GM23338 (cell line): ENCODE measurements around the gene TOX2. TPM values are rescaled to one million over a fixed set of nuclear protein-coding genes. Genes with fewer than 3 reads are reported as not detected.

Source experiments
- ATAC-seq: fragments of 200-7000 bp; cut with Tn5 transposase; 3 replicates; pipeline ENCODE4 v1.9.1; 2020
- DNase-seq: peaks from one replicate; pipeline ENCODE4 v3.0.0-alpha.2; 2015; ENCODE audit warnings: low spot score
- H2AFZ ChIP-seq: fragments of 200-600 bp; sonication (generic); 2 replicates; pipeline ENCODE4 v1.8.0; 2016; ENCODE audit warnings: antibody characterized with exemption, mild to moderate bottlenecking, moderate library complexity
- H3F3A ChIP-seq: fragments of 200-600 bp; sonication (generic); replicated peaks from 2 replicates; pipeline ENCODE4 v1.8.0; 2017; ENCODE audit warnings: antibody characterized with exemption, mixed run types, low read depth
- H3K27ac ChIP-seq: fragments of 200-600 bp; sonication (generic); 2 replicates; pipeline ENCODE4 v1.6.1; 2016; ENCODE audit warnings: low read depth
- H3K27me3 ChIP-seq: fragments of 200-600 bp; sonication (generic); 2 replicates; pipeline ENCODE4 v1.8.0; 2016; ENCODE audit warnings: mild to moderate bottlenecking, mixed run types, moderate library complexity; ENCODE audit not compliant: insufficient read depth
- H3K36me3 ChIP-seq: fragments of 200-600 bp; sonication (generic); 2 replicates; pipeline ENCODE4 v1.8.0; 2016; ENCODE audit warnings: mild to moderate bottlenecking; ENCODE audit not compliant: insufficient read depth
- H3K4me1 ChIP-seq: fragments of 200-600 bp; sonication (generic); 2 replicates; pipeline ENCODE4 v1.8.0; 2016; ENCODE audit warnings: mild to moderate bottlenecking, moderate library complexity; ENCODE audit not compliant: insufficient read depth
- H3K4me2 ChIP-seq: fragments of 200-600 bp; sonication (generic); 2 replicates; pipeline ENCODE4 v1.7.1; 2017; ENCODE audit warnings: mixed run types
- H3K4me3 ChIP-seq: fragments of 200-600 bp; sonication (generic); 2 replicates; pipeline ENCODE4 v1.6.1; 2016; ENCODE audit warnings: mixed run types
- H3K79me2 ChIP-seq: fragments of 200-600 bp; sonication (generic); replicated peaks from 2 replicates; pipeline ENCODE4 v1.8.0; 2017; ENCODE audit warnings: mild to moderate bottlenecking; ENCODE audit not compliant: insufficient read depth
- H3K9me2 ChIP-seq: fragments of 200-600 bp; sonication (generic); 2 replicates; pipeline ENCODE4 v1.8.0; 2017; ENCODE audit not compliant: insufficient read depth
- H4K20me1 ChIP-seq: fragments of 200-600 bp; sonication (generic); replicated peaks from 2 replicates; pipeline ENCODE4 v1.8.0; 2017; ENCODE audit warnings: mild to moderate bottlenecking; ENCODE audit not compliant: insufficient read depth
- H3K27ac Mint-ChIP-seq: 2 replicates; pipeline ENCODE4 v1.8.0; 2020; ENCODE audit warnings: inconsistent platforms, mild to moderate bottlenecking, moderate library complexity, mixed read lengths
- H3K27me3 Mint-ChIP-seq: 3 replicates; pipeline ENCODE4 v1.8.0; 2022; ENCODE audit warnings: low read depth, mild to moderate bottlenecking, moderate library complexity, mixed read lengths, inconsistent platforms; ENCODE audit not compliant: insufficient read depth, poor library complexity
- H3K36me3 Mint-ChIP-seq: 3 replicates; pipeline ENCODE4 v1.8.0; 2021; ENCODE audit warnings: low read depth, mild to moderate bottlenecking, inconsistent platforms, moderate library complexity, mixed read lengths
- H3K4me1 Mint-ChIP-seq: 3 replicates; pipeline ENCODE4 v1.8.0; 2020; ENCODE audit warnings: mild to moderate bottlenecking, inconsistent platforms, mixed read lengths
- H3K4me3 Mint-ChIP-seq: 3 replicates; pipeline ENCODE4 v1.8.0; 2021; ENCODE audit warnings: moderate library complexity, mild to moderate bottlenecking, inconsistent platforms, mixed read lengths
- H3K9me3 Mint-ChIP-seq: 3 replicates; pipeline ENCODE4 v1.8.0; 2020; ENCODE audit warnings: moderate library complexity, mild to moderate bottlenecking, inconsistent platforms, mixed read lengths
- ETS1 ChIP-seq: IDR thresholded peaks from 2 replicates; pipeline ENCODE4 v1.6.1; 2016; ENCODE audit warnings: antibody characterized with exemption
- EZH2 ChIP-seq: fragments of 200-600 bp; sonication (generic); IDR thresholded peaks from one replicate; pipeline ENCODE4 v1.8.0; 2017; ENCODE audit warnings: antibody characterized with exemption, mild to moderate bottlenecking, low read depth; ENCODE audit not compliant: unreplicated experiment
- EZH2phosphoT487 ChIP-seq: fragments of 200-600 bp; sonication (generic); IDR thresholded peaks from one replicate; pipeline ENCODE4 v1.8.1; 2018; ENCODE audit warnings: antibody characterized with exemption; ENCODE audit not compliant: unreplicated experiment
- NANOG ChIP-seq: IDR thresholded peaks from 2 replicates; pipeline ENCODE4 v1.6.1; 2016; ENCODE audit warnings: antibody characterized with exemption, borderline replicate concordance
- POLR2AphosphoS5 ChIP-seq: IDR thresholded peaks from 2 replicates; pipeline ENCODE4 v1.6.1; 2016; ENCODE audit warnings: antibody characterized with exemption, low read depth
- STAT1 ChIP-seq: IDR thresholded peaks from one replicate; pipeline ENCODE4 v1.6.1; 2016; ENCODE audit warnings: antibody characterized with exemption; ENCODE audit not compliant: unreplicated experiment
- ZNF114 ChIP-seq: fragments of 250-450 bp; sonication (Bioruptor Pico); IDR thresholded peaks from 2 replicates; pipeline ENCODE4 v1.5.0; 2020; ENCODE audit warnings: mild to moderate bottlenecking, moderate library complexity
- ZNF331 ChIP-seq: fragments of 250-450 bp; sonication (Bioruptor Pico); IDR thresholded peaks from 2 replicates; pipeline ENCODE4 v1.5.0; 2020; ENCODE audit warnings: low read depth, mild to moderate bottlenecking, moderate library complexity
- polyA plus RNA-seq: library from polyadenylated mRNA; unstranded; fragments of >200 nt; fragmentation: Nextera tagmentation; extraction: Ambion mirVana; gene quantifications from 2 replicates; pipeline ENCODE4 v1.2.1, GENCODE V29; 2016
- total RNA-seq: library from RNA; depleted of rRNA; stranded (reverse); fragments of >200 nt; shearing (Covaris generic); gene quantifications from 2 replicates; pipeline ENCODE4 v1.2.3, GENCODE V29; 2014
- TF ChIP-seq, protein P1 (sequence below): IDR thresholded peaks from one replicate; pipeline ENCODE4 v1.6.1; 2018; ENCODE audit warnings: antibody characterized with exemption; ENCODE audit not compliant: unreplicated experiment
- TF ChIP-seq, protein P2 (sequence below), 2 experiments: fragments of 200-600 bp in 1 of 2; sonication (generic) in 1 of 2; conservative IDR thresholded peaks; 2 replicates each; pipeline versions ENCODE4 v1.5.1 to v1.6.1; 2016 to 2017; ENCODE audit warnings: antibody characterized with exemption in 2 of 2, low read depth in 2 of 2, mild to moderate bottlenecking in 2 of 2, moderate library complexity in 1 of 2

The TOX2 gene
- total and polyA plus RNA-seq, 2 experiments from 2014 or later, result 1.4 to 1.5 TPM

GRCh38 chr20:44104798-44105517, 190.3 kb downstream of the TOX2 start (continued):
- TF ChIP-seq, protein P1, sequence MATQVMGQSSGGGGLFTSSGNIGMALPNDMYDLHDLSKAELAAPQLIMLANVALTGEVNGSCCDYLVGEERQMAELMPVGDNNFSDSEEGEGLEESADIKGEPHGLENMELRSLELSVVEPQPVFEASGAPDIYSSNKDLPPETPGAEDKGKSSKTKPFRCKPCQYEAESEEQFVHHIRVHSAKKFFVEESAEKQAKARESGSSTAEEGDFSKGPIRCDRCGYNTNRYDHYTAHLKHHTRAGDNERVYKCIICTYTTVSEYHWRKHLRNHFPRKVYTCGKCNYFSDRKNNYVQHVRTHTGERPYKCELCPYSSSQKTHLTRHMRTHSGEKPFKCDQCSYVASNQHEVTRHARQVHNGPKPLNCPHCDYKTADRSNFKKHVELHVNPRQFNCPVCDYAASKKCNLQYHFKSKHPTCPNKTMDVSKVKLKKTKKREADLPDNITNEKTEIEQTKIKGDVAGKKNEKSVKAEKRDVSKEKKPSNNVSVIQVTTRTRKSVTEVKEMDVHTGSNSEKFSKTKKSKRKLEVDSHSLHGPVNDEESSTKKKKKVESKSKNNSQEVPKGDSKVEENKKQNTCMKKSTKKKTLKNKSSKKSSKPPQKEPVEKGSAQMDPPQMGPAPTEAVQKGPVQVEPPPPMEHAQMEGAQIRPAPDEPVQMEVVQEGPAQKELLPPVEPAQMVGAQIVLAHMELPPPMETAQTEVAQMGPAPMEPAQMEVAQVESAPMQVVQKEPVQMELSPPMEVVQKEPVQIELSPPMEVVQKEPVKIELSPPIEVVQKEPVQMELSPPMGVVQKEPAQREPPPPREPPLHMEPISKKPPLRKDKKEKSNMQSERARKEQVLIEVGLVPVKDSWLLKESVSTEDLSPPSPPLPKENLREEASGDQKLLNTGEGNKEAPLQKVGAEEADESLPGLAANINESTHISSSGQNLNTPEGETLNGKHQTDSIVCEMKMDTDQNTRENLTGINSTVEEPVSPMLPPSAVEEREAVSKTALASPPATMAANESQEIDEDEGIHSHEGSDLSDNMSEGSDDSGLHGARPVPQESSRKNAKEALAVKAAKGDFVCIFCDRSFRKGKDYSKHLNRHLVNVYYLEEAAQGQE, result no peak
- TF ChIP-seq ZNF114 (CRISPR knock-in tag), result no peak
- TF ChIP-seq NANOG, result no peak
- TF ChIP-seq ETS1, result no peak
- no peak for TF ChIP-seq STAT1
- no peak for TF ChIP-seq EZH2

GRCh38 chr20:44106615-44107014, 192.0 kb downstream of the TOX2 start:
- H3K27me3 Mint-ChIP-seq, result peaks cover 3% of the 10 kb centered on the region
- peaks cover 9% of the 10 kb centered on the region; the same call in 1 of the 2 replicates for H3K9me2 ChIP-seq
- DNase-seq, result no peak

More at GRCh38 chr20:44106615-44107014, 192.0 kb downstream of the TOX2 start:
- H3K9me3 Mint-ChIP-seq, result peaks cover 29% of the 10 kb centered on the region
- no peaks in the 10 kb centered on the region for H3K4me1 Mint-ChIP-seq
- H3K27ac Mint-ChIP-seq, result no peak overlapping the region
- Histone ChIP-seq H3K4me1 (no peaks in the 10 kb centered on the region), H3K36me3 (no peaks in the 10 kb centered on the region), H3K4me2 (no peak overlapping the region), H4K20me1 (no peaks in the 10 kb centered on the region), H3K4me3 (no peak overlapping the region), H3K79me2 (no peaks in the 10 kb centered on the region), H3F3A (no peaks in the 10 kb centered on the region), H3K27me3 (no peaks in the 10 kb centered on the region), H2AFZ (no peak overlapping the region), H3K27ac (no peak overlapping the region)
- no peak for ATAC-seq
- TF ChIP-seq, protein P1, result no peak
- no peak for TF ChIP-seq POLR2AphosphoS5
- no peak for TF ChIP-seq ZNF114 (CRISPR knock-in tag)
- no peak for TF ChIP-seq EZH2phosphoT487
- TF ChIP-seq, protein P2, sequence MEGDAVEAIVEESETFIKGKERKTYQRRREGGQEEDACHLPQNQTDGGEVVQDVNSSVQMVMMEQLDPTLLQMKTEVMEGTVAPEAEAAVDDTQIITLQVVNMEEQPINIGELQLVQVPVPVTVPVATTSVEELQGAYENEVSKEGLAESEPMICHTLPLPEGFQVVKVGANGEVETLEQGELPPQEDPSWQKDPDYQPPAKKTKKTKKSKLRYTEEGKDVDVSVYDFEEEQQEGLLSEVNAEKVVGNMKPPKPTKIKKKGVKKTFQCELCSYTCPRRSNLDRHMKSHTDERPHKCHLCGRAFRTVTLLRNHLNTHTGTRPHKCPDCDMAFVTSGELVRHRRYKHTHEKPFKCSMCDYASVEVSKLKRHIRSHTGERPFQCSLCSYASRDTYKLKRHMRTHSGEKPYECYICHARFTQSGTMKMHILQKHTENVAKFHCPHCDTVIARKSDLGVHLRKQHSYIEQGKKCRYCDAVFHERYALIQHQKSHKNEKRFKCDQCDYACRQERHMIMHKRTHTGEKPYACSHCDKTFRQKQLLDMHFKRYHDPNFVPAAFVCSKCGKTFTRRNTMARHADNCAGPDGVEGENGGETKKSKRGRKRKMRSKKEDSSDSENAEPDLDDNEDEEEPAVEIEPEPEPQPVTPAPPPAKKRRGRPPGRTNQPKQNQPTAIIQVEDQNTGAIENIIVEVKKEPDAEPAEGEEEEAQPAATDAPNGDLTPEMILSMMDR (conservative IDR thresholded peaks at IDR 0.05; ENCODE audit: low read depth in 2 of 2), result no peak
- no peak for TF ChIP-seq ZNF331 (CRISPR knock-in tag)
- no peak for TF ChIP-seq ETS1
- H3K36me3 Mint-ChIP-seq, result peaks cover 5% of the 10 kb centered on the region; the same call in 1 of the 3 replicates
- no peak overlapping the region for H3K4me3 Mint-ChIP-seq
